T-helper 9 cell (primary cell): ENCODE data around the gene SDK2.
A peak's percentile ranks its signal among the peaks of the same experiment; 100 is the strongest.

ENCODE experiments used
- DNase-seq: peaks from one replicate; pipeline ENCODE4 v3.0.0-alpha.2; 2020

SDK2 gene

GRCh38 chr17:73380439-73381106, 263.7 kb downstream of the SDK2 start:
- no peak for DNase-seq

- DNase-seq: no peak
Measured at GRCh38 chr17:73379826-73380225, 264.4 kb downstream of the SDK2 start.

- no peak for DNase-seq
Measured at GRCh38 chr17:73378974-73379470, 265.2 kb downstream of the SDK2 start.

GRCh38 chr17:73376636-73377035, 267.6 kb downstream of the SDK2 start:
- no peak for DNase-seq

GRCh38 chr17:73376152-73376551, 268.1 kb downstream of the SDK2 start:
- no peak for DNase-seq

- DNase-seq: no peak
Measured at GRCh38 chr17:73371836-73372235, 272.4 kb downstream of the SDK2 start.

- no peak for DNase-seq
Measured at GRCh38 chr17:73371285-73371684, 273.0 kb downstream of the SDK2 start.

- DNase-seq: peak; percentile 77
Measured at GRCh38 chr17:73369817-73370490, 274.3 kb downstream of the SDK2 start.

GRCh38 chr17:73369111-73369521, 275.1 kb downstream of the SDK2 start:
- DNase-seq: no peak

GRCh38 chr17:73368085-73368631, 276.1 kb downstream of the SDK2 start:
- DNase-seq: no peak

GRCh38 chr17:73365906-73366623, 278.2 kb downstream of the SDK2 start:
- no peak for DNase-seq

GRCh38 chr17:73365301-73365874, 278.9 kb downstream of the SDK2 start:
- DNase-seq: no peak

- no peak for DNase-seq
Measured at GRCh38 chr17:73364155-73364522, 280.1 kb downstream of the SDK2 start.

GRCh38 chr17:73363442-73364154, 280.6 kb downstream of the SDK2 start:
- no peak for DNase-seq

- no peak for DNase-seq
Measured at GRCh38 chr17:73362697-73363096, 281.5 kb downstream of the SDK2 start.

GRCh38 chr17:73360961-73361761, 283.1 kb downstream of the SDK2 start:
- no peak for DNase-seq

GRCh38 chr17:73359987-73360410, 284.2 kb downstream of the SDK2 start:
- DNase-seq: no peak

GRCh38 chr17:73359352-73359751, 284.9 kb downstream of the SDK2 start:
- no peak for DNase-seq

GRCh38 chr17:73358668-73359067, 285.6 kb downstream of the SDK2 start:
- DNase-seq: no peak

GRCh38 chr17:73357981-73358380, 286.3 kb downstream of the SDK2 start:
- no peak for DNase-seq

GRCh38 chr17:73357318-73357717, 286.9 kb downstream of the SDK2 start:
- DNase-seq: no peak
